Measurements from ENCODE around the gene SEC22B. TPM values are rescaled to one million over a fixed set of nuclear protein-coding genes. Genes with fewer than 3 reads are reported as not detected.
A peak's percentile ranks its signal among the peaks of the same experiment; 100 is the strongest.
"Not testable (repeated sequence)": the region's sequence is repeated elsewhere in the genome, so short reads cannot be mapped to it uniquely, and the experiment has no call there.

SEC22B gene
- 11.3 TPM for polyA plus RNA-seq (2013, experiment 1 of 2)
- polyA plus RNA-seq (2013, experiment 2 of 2), result 10.8 TPM

- WGBS, result under 1% methylated on average over 38 of the region's 39 CpGs
- Histone ChIP-seq H3K9ac (ENCODE audit: low read depth, low read length) (peak within 1 kb of the TSS; percentile 85), H3K4me1 (ENCODE audit: insufficient read depth, low read length) (peaks cover 14% of the 10 kb centered on the region), H3K4me3 (ENCODE audit: low read length) (peak within 1 kb of the TSS; percentile 82), H3K27me3 (ENCODE audit: insufficient read depth, low read length) (no peaks in the 10 kb centered on the region), H3K9me3 (ENCODE audit: insufficient read depth, low read depth, low read length) (no peaks in the 10 kb centered on the region), H3K27ac (ENCODE audit: low read depth, low read length) (peak within 1 kb of the TSS; percentile 95), H3K36me3 (ENCODE audit: insufficient read depth, low read length) (no peaks in the 10 kb centered on the region)
These were observed at the start of gene SEC22B for GRCh38 chr1:120176092-120176855. Gene SEC22B, minus strand, starts transcription at chr1:120176520. Its CDS starts 139 bp downstream, at chr1:120176381.

- not testable (repeated sequence) for H3K27ac ChIP-seq (ENCODE audit: low read depth, low read length); H3K9ac ChIP-seq (ENCODE audit: low read depth, low read length); H3K4me1 ChIP-seq (ENCODE audit: insufficient read depth, low read length); H3K4me3 ChIP-seq (ENCODE audit: low read length); H3K36me3 ChIP-seq (ENCODE audit: insufficient read depth, low read length); H3K9me3 ChIP-seq (ENCODE audit: insufficient read depth, low read depth, low read length); H3K27me3 ChIP-seq (ENCODE audit: insufficient read depth, low read length)
- 93% methylated on average over 2 of the region's 2 CpGs for WGBS
These were observed 41.6 kb upstream of the SEC22B start for GRCh38 chr1:120217933-120218332.

GRCh38 chr1:120217175-120217929 lies 41.0 kb upstream of the SEC22B start:
- H3K27ac ChIP-seq (ENCODE audit: low read depth, low read length); H3K9me3 ChIP-seq (ENCODE audit: insufficient read depth, low read depth, low read length); H3K4me3 ChIP-seq (ENCODE audit: low read length); H3K4me1 ChIP-seq (ENCODE audit: insufficient read depth, low read length); H3K27me3 ChIP-seq (ENCODE audit: insufficient read depth, low read length); H3K36me3 ChIP-seq (ENCODE audit: insufficient read depth, low read length); H3K9ac ChIP-seq (ENCODE audit: low read depth, low read length): not testable (repeated sequence)
- 100% methylated on average over 1 of the region's 3 CpGs for WGBS

GRCh38 chr1:120213606-120214005 lies 37.3 kb upstream of the SEC22B start:
- not testable (repeated sequence) for H3K9ac ChIP-seq (ENCODE audit: low read depth, low read length); H3K4me1 ChIP-seq (ENCODE audit: insufficient read depth, low read length); H3K27me3 ChIP-seq (ENCODE audit: insufficient read depth, low read length); H3K4me3 ChIP-seq (ENCODE audit: low read length); H3K36me3 ChIP-seq (ENCODE audit: insufficient read depth, low read length); H3K27ac ChIP-seq (ENCODE audit: low read depth, low read length); H3K9me3 ChIP-seq (ENCODE audit: insufficient read depth, low read depth, low read length)
- WGBS, result no CpG with 5 or more reads among the region's 2 CpGs

- WGBS, result no CpG with 5 or more reads among the region's 6 CpGs
- H3K27me3 ChIP-seq (ENCODE audit: insufficient read depth, low read length); H3K9me3 ChIP-seq (ENCODE audit: insufficient read depth, low read depth, low read length); H3K4me1 ChIP-seq (ENCODE audit: insufficient read depth, low read length); H3K27ac ChIP-seq (ENCODE audit: low read depth, low read length); H3K9ac ChIP-seq (ENCODE audit: low read depth, low read length); H3K36me3 ChIP-seq (ENCODE audit: insufficient read depth, low read length); H3K4me3 ChIP-seq (ENCODE audit: low read length): not testable (repeated sequence)
These were observed 34.4 kb upstream of the SEC22B start for GRCh38 chr1:120210754-120211153.

- H3K9me3 ChIP-seq (ENCODE audit: insufficient read depth, low read depth, low read length); H3K4me1 ChIP-seq (ENCODE audit: insufficient read depth, low read length); H3K27ac ChIP-seq (ENCODE audit: low read depth, low read length); H3K36me3 ChIP-seq (ENCODE audit: insufficient read depth, low read length); H3K9ac ChIP-seq (ENCODE audit: low read depth, low read length): not testable (repeated sequence)
- 3% methylated on average over 28 of the region's 55 CpGs for WGBS
- Histone ChIP-seq H3K4me3 (ENCODE audit: low read length) (peak overlapping the region; percentile 35; the same call in 1 of the 2 replicates), H3K27me3 (ENCODE audit: insufficient read depth, low read length) (peaks cover 13% of the 10 kb centered on the region)
These were observed 20.8 kb upstream of the SEC22B start for GRCh38 chr1:120196863-120197775.

GRCh38 chr1:120188626-120189025 lies 12.3 kb upstream of the SEC22B start:
- not testable (repeated sequence) for H3K36me3 ChIP-seq (ENCODE audit: insufficient read depth, low read length); H3K27ac ChIP-seq (ENCODE audit: low read depth, low read length); H3K4me3 ChIP-seq (ENCODE audit: low read length); H3K9me3 ChIP-seq (ENCODE audit: insufficient read depth, low read depth, low read length); H3K9ac ChIP-seq (ENCODE audit: low read depth, low read length); H3K4me1 ChIP-seq (ENCODE audit: insufficient read depth, low read length); H3K27me3 ChIP-seq (ENCODE audit: insufficient read depth, low read length)
- WGBS, result no CpG with 5 or more reads among the region's 3 CpGs

GRCh38 chr1:120182176-120182707 lies 5.9 kb upstream of the SEC22B start:
- not testable (repeated sequence) for H3K27me3 ChIP-seq (ENCODE audit: insufficient read depth, low read length); H3K36me3 ChIP-seq (ENCODE audit: insufficient read depth, low read length); H3K27ac ChIP-seq (ENCODE audit: low read depth, low read length)

GRCh38 chr1:120179811-120180690 lies 3.7 kb upstream of the SEC22B start:
- H3K36me3 ChIP-seq (ENCODE audit: insufficient read depth, low read length); H3K27me3 ChIP-seq (ENCODE audit: insufficient read depth, low read length); H3K9me3 ChIP-seq (ENCODE audit: insufficient read depth, low read depth, low read length): not testable (repeated sequence)
- peak overlapping the region; percentile 20 for H3K4me3 ChIP-seq (ENCODE audit: low read length)
- H3K9ac ChIP-seq (ENCODE audit: low read depth, low read length), result peak overlapping the region; percentile 4; the same call in 1 of the 2 replicates
- H3K27ac ChIP-seq (ENCODE audit: low read depth, low read length), result peak overlapping the region; percentile 44
- peaks cover 14% of the 10 kb centered on the region for H3K4me1 ChIP-seq (ENCODE audit: insufficient read depth, low read length)
- WGBS, result 9% methylated on average over 15 of the region's 29 CpGs

More at GRCh38 chr1:120182176-120182707, 5.9 kb upstream of the SEC22B start:
- H3K9ac ChIP-seq (ENCODE audit: low read depth, low read length); H3K4me3 ChIP-seq (ENCODE audit: low read length); H3K9me3 ChIP-seq (ENCODE audit: insufficient read depth, low read depth, low read length): not testable (repeated sequence)
- no CpG with 5 or more reads among the region's 2 CpGs for WGBS
- H3K4me1 ChIP-seq (ENCODE audit: insufficient read depth, low read length), result peaks cover 14% of the 10 kb centered on the region

All from HUES64 (cell line).